HL-60 (cell line): ENCODE data around the gene GNAQ.
A peak's percentile ranks its signal among the peaks of the same experiment; 100 is the strongest.

Experiments used
- DNase-seq, 2 experiments: peaks; one replicate each; pipeline ENCODE4 v3.0.0-alpha.2; 2010 to 2020; ENCODE audit warnings: low read depth in 1 of 2, low spot score in 1 of 2
- H3K27ac ChIP-seq: fragments of 250-450 bp; sonication (Bioruptor Pico); replicated peaks from 2 replicates; pipeline ENCODE4 v1.5.1; 2020; ENCODE audit warnings: mild to moderate bottlenecking, moderate library complexity
- H3K27me3 ChIP-seq: fragments of 250-450 bp; sonication (Bioruptor Pico); 2 replicates; pipeline ENCODE4 v1.5.1; 2021; ENCODE audit warnings: mild to moderate bottlenecking, moderate library complexity; ENCODE audit not compliant: insufficient read depth, poor library complexity, severe bottlenecking
- H3K4me3 ChIP-seq: replicated peaks from 2 replicates; pipeline ENCODE4 v1.5.1; 2011; ENCODE audit warnings: mild to moderate bottlenecking, control low read depth, low read length; ENCODE audit not compliant: insufficient read depth
- GABPA ChIP-seq: IDR thresholded peaks from 2 replicates; pipeline ENCODE4 v1.6.1; 2012; ENCODE audit warnings: low read depth
- POLR2AphosphoS5 ChIP-seq: IDR thresholded peaks from 2 replicates; pipeline ENCODE4 v1.6.1; 2012; ENCODE audit warnings: low read depth
- SPI1 ChIP-seq: IDR thresholded peaks from 2 replicates; pipeline ENCODE4 v1.6.1; 2012; ENCODE audit warnings: low read depth, mild to moderate bottlenecking, borderline replicate concordance
- TF ChIP-seq, protein P1 (sequence below): IDR thresholded peaks from 2 replicates; pipeline ENCODE4 v1.6.1; 2012; ENCODE audit warnings: low read depth; ENCODE audit not compliant: insufficient replicate concordance
- TF ChIP-seq, protein P2 (sequence below): IDR thresholded peaks from one replicate; pipeline ENCODE4 v1.5.1; 2011; ENCODE audit warnings: low read length, control low read depth, inconsistent platforms; ENCODE audit not compliant: insufficient read depth

Gene GNAQ

DNA sequence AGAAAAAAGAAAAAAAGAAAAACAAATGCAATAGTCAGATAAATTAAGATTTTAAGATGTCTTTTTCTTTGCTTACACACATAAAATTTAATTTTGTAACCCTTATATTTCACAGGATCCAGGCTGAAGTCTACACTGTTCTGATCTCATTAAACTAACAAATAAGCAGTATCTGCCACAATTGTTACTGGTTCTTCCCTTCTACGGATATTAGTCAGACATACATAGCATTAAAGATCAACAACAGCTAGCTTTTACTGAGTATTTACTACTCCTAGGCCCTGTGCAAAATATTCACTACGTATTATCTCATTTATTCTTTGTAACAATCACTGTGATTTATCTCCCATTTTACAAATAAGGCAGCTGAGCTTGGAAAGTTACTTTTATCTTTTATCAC lies 34.9 kb downstream of the GNAQ start:
- Histone ChIP-seq H3K4me3 (no peak overlapping the region), H3K27ac (no peak overlapping the region), H3K27me3 (no peaks in the 10 kb centered on the region)
- TF ChIP-seq POLR2AphosphoS5 (no peak), SPI1 (no peak), GABPA (no peak)
- TF ChIP-seq, protein P1, sequence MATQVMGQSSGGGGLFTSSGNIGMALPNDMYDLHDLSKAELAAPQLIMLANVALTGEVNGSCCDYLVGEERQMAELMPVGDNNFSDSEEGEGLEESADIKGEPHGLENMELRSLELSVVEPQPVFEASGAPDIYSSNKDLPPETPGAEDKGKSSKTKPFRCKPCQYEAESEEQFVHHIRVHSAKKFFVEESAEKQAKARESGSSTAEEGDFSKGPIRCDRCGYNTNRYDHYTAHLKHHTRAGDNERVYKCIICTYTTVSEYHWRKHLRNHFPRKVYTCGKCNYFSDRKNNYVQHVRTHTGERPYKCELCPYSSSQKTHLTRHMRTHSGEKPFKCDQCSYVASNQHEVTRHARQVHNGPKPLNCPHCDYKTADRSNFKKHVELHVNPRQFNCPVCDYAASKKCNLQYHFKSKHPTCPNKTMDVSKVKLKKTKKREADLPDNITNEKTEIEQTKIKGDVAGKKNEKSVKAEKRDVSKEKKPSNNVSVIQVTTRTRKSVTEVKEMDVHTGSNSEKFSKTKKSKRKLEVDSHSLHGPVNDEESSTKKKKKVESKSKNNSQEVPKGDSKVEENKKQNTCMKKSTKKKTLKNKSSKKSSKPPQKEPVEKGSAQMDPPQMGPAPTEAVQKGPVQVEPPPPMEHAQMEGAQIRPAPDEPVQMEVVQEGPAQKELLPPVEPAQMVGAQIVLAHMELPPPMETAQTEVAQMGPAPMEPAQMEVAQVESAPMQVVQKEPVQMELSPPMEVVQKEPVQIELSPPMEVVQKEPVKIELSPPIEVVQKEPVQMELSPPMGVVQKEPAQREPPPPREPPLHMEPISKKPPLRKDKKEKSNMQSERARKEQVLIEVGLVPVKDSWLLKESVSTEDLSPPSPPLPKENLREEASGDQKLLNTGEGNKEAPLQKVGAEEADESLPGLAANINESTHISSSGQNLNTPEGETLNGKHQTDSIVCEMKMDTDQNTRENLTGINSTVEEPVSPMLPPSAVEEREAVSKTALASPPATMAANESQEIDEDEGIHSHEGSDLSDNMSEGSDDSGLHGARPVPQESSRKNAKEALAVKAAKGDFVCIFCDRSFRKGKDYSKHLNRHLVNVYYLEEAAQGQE, result no peak
- TF ChIP-seq, protein P2, sequence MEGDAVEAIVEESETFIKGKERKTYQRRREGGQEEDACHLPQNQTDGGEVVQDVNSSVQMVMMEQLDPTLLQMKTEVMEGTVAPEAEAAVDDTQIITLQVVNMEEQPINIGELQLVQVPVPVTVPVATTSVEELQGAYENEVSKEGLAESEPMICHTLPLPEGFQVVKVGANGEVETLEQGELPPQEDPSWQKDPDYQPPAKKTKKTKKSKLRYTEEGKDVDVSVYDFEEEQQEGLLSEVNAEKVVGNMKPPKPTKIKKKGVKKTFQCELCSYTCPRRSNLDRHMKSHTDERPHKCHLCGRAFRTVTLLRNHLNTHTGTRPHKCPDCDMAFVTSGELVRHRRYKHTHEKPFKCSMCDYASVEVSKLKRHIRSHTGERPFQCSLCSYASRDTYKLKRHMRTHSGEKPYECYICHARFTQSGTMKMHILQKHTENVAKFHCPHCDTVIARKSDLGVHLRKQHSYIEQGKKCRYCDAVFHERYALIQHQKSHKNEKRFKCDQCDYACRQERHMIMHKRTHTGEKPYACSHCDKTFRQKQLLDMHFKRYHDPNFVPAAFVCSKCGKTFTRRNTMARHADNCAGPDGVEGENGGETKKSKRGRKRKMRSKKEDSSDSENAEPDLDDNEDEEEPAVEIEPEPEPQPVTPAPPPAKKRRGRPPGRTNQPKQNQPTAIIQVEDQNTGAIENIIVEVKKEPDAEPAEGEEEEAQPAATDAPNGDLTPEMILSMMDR, result no peak
- no peak for DNase-seq

DNA sequence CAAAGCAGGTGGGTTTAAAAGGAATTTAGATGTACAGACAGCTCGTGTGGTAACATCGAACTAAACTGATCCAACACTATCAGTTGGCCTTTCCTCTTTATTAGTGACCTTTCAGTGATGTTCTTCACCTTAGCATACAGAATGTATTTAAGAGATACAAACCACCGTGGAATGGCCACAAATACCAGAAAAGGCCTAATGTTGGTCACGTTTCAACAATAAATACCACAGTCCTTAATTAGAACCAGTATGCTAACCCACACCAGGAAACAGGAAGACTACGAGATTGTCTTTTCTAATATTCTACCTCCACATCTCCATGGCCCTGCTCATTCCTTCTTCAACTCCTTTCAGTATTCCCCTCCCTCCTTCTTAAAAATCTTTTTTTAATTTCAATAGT lies 40.4 kb downstream of the GNAQ start:
- DNase-seq, result no peak
- TF ChIP-seq, protein P1, result no peak
- no peak for TF ChIP-seq POLR2AphosphoS5
- no peak for TF ChIP-seq GABPA
- TF ChIP-seq, protein P2, result no peak
- TF ChIP-seq SPI1, result no peak
- H3K4me3 ChIP-seq, result no peak overlapping the region
- H3K27ac ChIP-seq, result no peak overlapping the region
- H3K27me3 ChIP-seq, result no peaks in the 10 kb centered on the region

DNA sequence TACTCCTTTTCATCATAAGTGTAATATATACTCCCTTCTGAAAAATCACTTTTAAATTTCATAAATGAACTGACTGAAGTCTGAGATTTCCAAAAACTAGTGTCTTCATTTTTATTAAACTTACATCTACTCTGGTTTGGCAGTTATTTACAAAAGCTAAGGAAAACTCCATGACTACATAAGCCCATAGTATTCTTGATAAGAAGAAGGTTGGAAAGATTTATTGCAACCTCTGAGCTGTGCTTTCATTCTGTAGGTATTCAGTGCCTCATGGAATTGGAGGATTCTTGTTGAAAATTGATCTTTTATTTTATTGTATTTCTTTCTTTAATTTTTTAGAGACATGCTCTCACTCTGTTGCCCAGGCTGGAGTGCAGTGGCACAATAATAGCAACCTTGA lies 41.7 kb downstream of the GNAQ start:
- no peak overlapping the region for H3K4me3 ChIP-seq
- no peak for TF ChIP-seq POLR2AphosphoS5
- TF ChIP-seq, protein P2, result no peak
- no peak for TF ChIP-seq GABPA
- TF ChIP-seq, protein P1, result no peak
- TF ChIP-seq SPI1, result no peak
- no peaks in the 10 kb centered on the region for H3K27me3 ChIP-seq
- DNase-seq, result no peak
- H3K27ac ChIP-seq, result 0 out of 2 replicates have a peak overlapping the region, but pooled peaks have one; percentile 3
